Ovary (tissue), 9 donors: ENCODE data around the gene RAB3GAP1. TPM values are rescaled to one million over a fixed set of nuclear protein-coding genes. Genes with fewer than 3 reads are reported as not detected.

Experiments used
- DNase-seq, 5 donors: peaks; one replicate each; pipeline ENCODE4 v3.0.0-alpha.2; 2019 to 2020
- H3K27ac ChIP-seq, 2 donors: fragments of 200-600 bp; one replicate each; pipeline versions ENCODE4 v1.5.1 to v1.8.0; 2019 to 2022
- H3K27me3 ChIP-seq: fragments of 200-600 bp; one replicate; pipeline ENCODE4 v1.8.0; 2022
- H3K36me3 ChIP-seq: fragments of 200-600 bp; sonication (generic); one replicate; pipeline ENCODE4 v1.5.1; 2019
- H3K4me1 ChIP-seq: one replicate; pipeline ENCODE4 v1.8.1; 2013; ENCODE audit warnings: mild to moderate bottlenecking, moderate library complexity; ENCODE audit not compliant: insufficient read depth
- H3K4me3 ChIP-seq: fragments of 200-600 bp; sonication (generic); one replicate; pipeline ENCODE4 v1.5.1; 2017
- H3K9me3 ChIP-seq, 2 donors: fragments of 200-600 bp in 1 of 2; sonication (generic) in 1 of 2; one replicate each; pipeline versions ENCODE4 v1.5.1 to v1.8.1; 2013 to 2019; ENCODE audit warnings: mild to moderate bottlenecking in 1 of 2, moderate library complexity in 1 of 2
- EP300 ChIP-seq: sonication (generic); formaldehyde crosslinking; IDR thresholded peaks from one replicate; pipeline ENCODE4 v1.6.1; 2017; ENCODE audit warnings: antibody characterized with exemption
- POLR2A ChIP-seq: fragments of 450-650 bp; IDR thresholded peaks from one replicate; pipeline ENCODE4 v1.6.1; 2017; ENCODE audit warnings: antibody characterized with exemption, mild to moderate bottlenecking, moderate library complexity
- WGBS, 3 donors: extraction: QIAGEN DNeasy Blood & Tissue Kit in 1 of 3; methylation state at CpG; one replicate each; pipeline versions ENCODE4 v1.1.5 to v1.1.7; 2013 to 2017; 5-methylcytosine and 5-hydroxymethylcytosine counted together
- intact Hi-C, 4 donors: fragments of 100-400 bp; cut with DNase I; formaldehyde crosslinking; loops; one replicate each; pipeline versions ENCODE4 v1.11.0 to v1.15.1; 2022 to 2023
- polyA plus RNA-seq, 2 donors: library from polyadenylated mRNA; stranded (reverse); fragments of 200-250 nt in 1 of 2; fragments of 350-450 nt in 1 of 2; fragmentation: Illumina TruSeq in 1 of 2; extraction: RNeasy Lipid Tissue Mini Kit (QIAGEN cat#74804) in 1 of 2; gene quantifications; one replicate each; pipeline ENCODE4 v1.2.3, GENCODE V29; 2013 to 2014
- total RNA-seq, 7 donors: library from RNA; depleted of rRNA in 2 of 7; stranded (reverse); fragments of >200 nt in 2 of 7; fragmentation: NEBNext Ultra II Directional in 3 of 7; extraction: Animal tissue kit (Norgen Biotek cat#: 25700) in 3 of 7; gene quantifications; one replicate each; pipeline versions ENCODE4 v1.1.0 to v1.2.4, GENCODE V29; 2016 to 2023
- TF ChIP-seq, protein P1 (sequence below), 3 donors: fragments of 450-650 bp in 2 of 3; fragments of 200-600 bp in 1 of 3; IDR thresholded peaks; one replicate each; pipeline versions ENCODE4 v1.5.1 to v1.8.0; 2016 to 2022; ENCODE audit warnings: antibody characterized with exemption in 3 of 3, mild to moderate bottlenecking in 1 of 3
- donor health status: DM: no; HTN: no; CAD: no; lungs with moderate emphysema.
- donor health status: DM: no; HTN: no; CAD: no.
- donor health status: Bipolar disorder and iron deficiency.
- donor health status: DM: yes; HTN: yes; CAD: no.
- donor health status: DM: no; HTN: no; CAD: no.
- donor health status: DM: yes; HTN: yes; CAD: no.

RAB3GAP1 gene
- total and polyA plus RNA-seq, 9 donors = 29.3 to 51.3 (median 44.3) TPM

DNA sequence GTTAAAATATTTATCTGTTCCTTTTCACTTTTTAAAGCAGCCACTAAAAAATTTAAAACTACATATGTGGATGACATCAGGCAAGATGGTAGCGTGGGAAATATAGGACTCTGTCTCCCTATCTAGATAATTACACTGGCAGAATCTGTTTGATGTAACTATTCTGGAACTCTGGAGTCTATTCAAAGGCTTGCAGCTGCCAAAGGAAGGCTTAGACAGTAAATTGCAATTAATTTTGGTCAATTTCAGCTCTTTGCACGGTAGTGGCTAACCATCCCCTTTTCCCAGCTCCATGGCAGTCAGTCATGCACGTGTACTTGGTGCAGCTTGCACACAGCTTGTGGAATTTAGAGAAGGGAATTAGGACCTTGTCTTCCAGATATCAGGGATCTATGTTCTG is 135.2 kb downstream of the RAB3GAP1 start:
- intact Hi-C loops = no loop called here
- H3K4me3 ChIP-seq = no peak overlapping the region
- WGBS, 3 donors = 76 to 81% (median 81%) methylated on average over 3 of the region's 3 CpGs
- no peaks in the 10 kb centered on the region for H3K27me3 ChIP-seq
- TF ChIP-seq EP300 (no peak), POLR2A (no peak)
- TF ChIP-seq, protein P1, sequence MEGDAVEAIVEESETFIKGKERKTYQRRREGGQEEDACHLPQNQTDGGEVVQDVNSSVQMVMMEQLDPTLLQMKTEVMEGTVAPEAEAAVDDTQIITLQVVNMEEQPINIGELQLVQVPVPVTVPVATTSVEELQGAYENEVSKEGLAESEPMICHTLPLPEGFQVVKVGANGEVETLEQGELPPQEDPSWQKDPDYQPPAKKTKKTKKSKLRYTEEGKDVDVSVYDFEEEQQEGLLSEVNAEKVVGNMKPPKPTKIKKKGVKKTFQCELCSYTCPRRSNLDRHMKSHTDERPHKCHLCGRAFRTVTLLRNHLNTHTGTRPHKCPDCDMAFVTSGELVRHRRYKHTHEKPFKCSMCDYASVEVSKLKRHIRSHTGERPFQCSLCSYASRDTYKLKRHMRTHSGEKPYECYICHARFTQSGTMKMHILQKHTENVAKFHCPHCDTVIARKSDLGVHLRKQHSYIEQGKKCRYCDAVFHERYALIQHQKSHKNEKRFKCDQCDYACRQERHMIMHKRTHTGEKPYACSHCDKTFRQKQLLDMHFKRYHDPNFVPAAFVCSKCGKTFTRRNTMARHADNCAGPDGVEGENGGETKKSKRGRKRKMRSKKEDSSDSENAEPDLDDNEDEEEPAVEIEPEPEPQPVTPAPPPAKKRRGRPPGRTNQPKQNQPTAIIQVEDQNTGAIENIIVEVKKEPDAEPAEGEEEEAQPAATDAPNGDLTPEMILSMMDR (IDR thresholded peaks at IDR 0.05) = no peak
- H3K4me1 ChIP-seq = no peaks in the 10 kb centered on the region
- H3K9me3 ChIP-seq = no peaks in the 10 kb centered on the region
- H3K36me3 ChIP-seq = no peaks in the 10 kb centered on the region
- no peak overlapping the region for H3K27ac ChIP-seq
- DNase-seq = no peak

DNA sequence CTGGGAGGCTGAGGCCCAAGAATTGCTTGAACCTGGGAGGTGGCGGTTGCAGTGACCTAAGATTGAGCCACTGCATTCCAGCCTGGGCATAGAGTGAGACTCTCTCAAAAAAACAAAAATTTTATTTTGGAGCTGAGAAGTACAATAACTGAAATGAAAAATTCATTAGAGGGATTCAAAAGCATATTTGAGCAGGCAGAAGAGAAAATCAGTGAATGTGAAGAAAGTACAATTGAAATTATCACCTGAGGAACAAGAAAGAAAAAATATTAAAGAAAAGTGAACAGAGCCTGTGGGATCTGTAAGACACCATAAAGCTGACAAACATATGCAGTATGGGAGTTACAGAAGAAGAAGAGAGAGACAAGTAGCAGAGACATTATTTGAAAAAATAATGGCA is 137.1 kb downstream of the RAB3GAP1 start:
- Histone ChIP-seq H3K4me1 (no peaks in the 10 kb centered on the region), H3K4me3 (no peak overlapping the region), H3K9me3 (no peaks in the 10 kb centered on the region), H3K27me3 (no peaks in the 10 kb centered on the region), H3K36me3 (no peaks in the 10 kb centered on the region), H3K27ac (no peak overlapping the region)
- WGBS, 3 donors = 40 to 98% (median 98%) methylated on average over 1 of the region's 1 CpG
- DNase-seq = no peak
- intact Hi-C loops = no loop called here
- TF ChIP-seq EP300 (no peak), POLR2A (no peak)
- TF ChIP-seq, protein P1 (IDR thresholded peaks at IDR 0.05) = no peak

DNA sequence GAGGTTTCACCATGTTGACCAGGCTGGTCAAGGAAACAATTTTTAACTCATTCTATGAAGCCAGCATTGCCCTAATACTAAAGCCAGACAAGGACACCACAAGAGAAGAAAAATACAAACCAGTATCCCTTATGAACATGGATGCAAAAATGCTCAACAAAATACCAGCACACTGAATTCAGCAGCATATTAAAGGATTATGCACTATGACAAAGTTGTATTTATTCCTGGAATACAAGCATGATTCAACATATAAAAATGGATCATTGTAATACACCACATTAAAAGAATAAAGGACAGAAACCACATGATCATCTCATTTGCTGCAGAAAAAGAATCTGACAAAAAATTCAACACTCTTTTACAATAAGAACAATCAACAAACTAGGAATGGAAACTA is 138.7 kb downstream of the RAB3GAP1 start:
- no peak for TF ChIP-seq EP300
- TF ChIP-seq, protein P1 (IDR thresholded peaks at IDR 0.05) = no peak
- no peak for TF ChIP-seq POLR2A

DNA sequence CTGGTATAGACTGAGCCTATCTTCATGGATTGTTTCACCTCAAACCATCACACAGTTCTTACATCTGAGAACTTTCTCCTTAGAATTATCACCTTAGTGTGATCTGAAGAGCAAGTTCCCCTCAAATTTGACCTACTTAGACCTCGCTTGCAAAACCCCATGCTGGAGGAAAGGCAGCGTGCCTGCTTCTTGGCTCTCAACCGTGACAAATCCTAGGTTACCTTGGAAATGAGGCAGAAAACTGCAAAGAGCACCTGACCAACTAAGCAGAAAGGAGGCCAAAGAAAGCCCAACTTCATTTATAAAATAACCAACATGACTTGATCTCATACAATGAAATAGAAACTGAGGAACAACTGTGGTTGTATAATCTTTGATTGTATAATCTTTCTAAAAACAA is 146.4 kb downstream of the RAB3GAP1 start:
- no peaks in the 10 kb centered on the region for H3K9me3 ChIP-seq
- H3K4me3 ChIP-seq = no peak overlapping the region
- intact Hi-C loops = no loop called here
- TF ChIP-seq, protein P1 (IDR thresholded peaks at IDR 0.05) = no peak
- TF ChIP-seq EP300 (no peak), POLR2A (no peak)
- no peaks in the 10 kb centered on the region for H3K4me1 ChIP-seq
- H3K27ac ChIP-seq = no peak overlapping the region
- DNase-seq = no peak
- WGBS, 3 donors = 89 to 95% (median 92%) methylated on average over 3 of the region's 3 CpGs
- H3K27me3 ChIP-seq = no peaks in the 10 kb centered on the region
- no peaks in the 10 kb centered on the region for H3K36me3 ChIP-seq

More for the DNA sequence above, 138.7 kb downstream of the RAB3GAP1 start:
- intact Hi-C loops = no loop called here
- no peaks in the 10 kb centered on the region for H3K9me3 ChIP-seq
- no peaks in the 10 kb centered on the region for H3K4me1 ChIP-seq
- no peaks in the 10 kb centered on the region for H3K27me3 ChIP-seq
- no peaks in the 10 kb centered on the region for H3K36me3 ChIP-seq
- no peak overlapping the region for H3K27ac ChIP-seq
- no peak overlapping the region for H3K4me3 ChIP-seq
- DNase-seq = no peak

DNA sequence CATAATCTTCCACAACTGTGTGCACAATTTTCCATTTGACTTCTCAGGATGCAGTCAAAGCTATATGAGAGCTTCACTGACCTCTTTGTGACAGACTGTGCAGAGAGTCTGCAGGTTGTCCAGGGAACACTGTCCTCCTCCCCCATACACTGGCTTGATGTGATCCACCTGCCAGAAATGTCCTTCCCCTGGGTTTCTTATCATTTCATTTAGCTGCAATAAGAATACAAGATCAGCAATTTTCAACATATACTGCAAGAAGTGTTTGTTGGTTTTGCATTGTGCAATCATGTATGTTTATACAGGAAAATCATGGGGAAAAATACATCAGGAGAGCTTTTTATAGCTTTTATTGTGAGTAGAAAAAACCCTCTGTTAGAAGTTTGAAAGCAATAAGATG is 150.7 kb downstream of the RAB3GAP1 start:
- H3K4me1 ChIP-seq = no peaks in the 10 kb centered on the region
- H3K36me3 ChIP-seq = no peaks in the 10 kb centered on the region
- H3K27ac ChIP-seq = no peak overlapping the region
- no peak for DNase-seq
- no peak overlapping the region for H3K4me3 ChIP-seq
- intact Hi-C loops = loop anchor here in 1 of 4 donors (5.0 kb wide), 1 partner anchor 150 kb away; no protein-coding TSS in a partner anchor
- no peaks in the 10 kb centered on the region for H3K9me3 ChIP-seq
- no peaks in the 10 kb centered on the region for H3K27me3 ChIP-seq
- no peak for TF ChIP-seq EP300
- TF ChIP-seq, protein P1 (IDR thresholded peaks at IDR 0.05) = no peak
- no peak for TF ChIP-seq POLR2A
